Measurements from ENCODE around the gene POLK. TPM values are rescaled to one million over a fixed set of nuclear protein-coding genes. Genes with fewer than 3 reads are reported as not detected.

POLK gene
- total RNA-seq, 2 experiments from 2014 or later = 35.5 to 49.1 TPM

GRCh38 chr5:75622564-75622963 lies 110.9 kb downstream of the POLK start:
- Mint-ChIP-seq H3K27me3 (no peaks in the 10 kb centered on the region), H3K36me3 (ENCODE audit: low read depth) (no peaks in the 10 kb centered on the region), H3K9me3 (ENCODE audit: low read depth) (no peaks in the 10 kb centered on the region), H3K4me3 (no peak overlapping the region), H3K4me1 (no peaks in the 10 kb centered on the region), H3K27ac (no peak overlapping the region)
- CTCF ChIA-PET = no interaction called here
- no peak for ATAC-seq
- no peak for DNase-seq
- intact Hi-C loops (cut with DNase I, micrococcal nuclease) = no loop called here
- POLR2A ChIA-PET = no interaction called here

- POLR2A ChIA-PET = no interaction called here
- intact Hi-C loops (cut with DNase I, micrococcal nuclease) = no loop called here
- H3K4me1 Mint-ChIP-seq = no peaks in the 10 kb centered on the region
- no peaks in the 10 kb centered on the region for H3K36me3 Mint-ChIP-seq (ENCODE audit: low read depth)
- H3K9me3 Mint-ChIP-seq (ENCODE audit: low read depth) = no peaks in the 10 kb centered on the region
- CTCF ChIA-PET = no interaction called here
- DNase-seq (no peak), ATAC-seq (no peak)
- H3K27me3 Mint-ChIP-seq = no peaks in the 10 kb centered on the region
- H3K27ac Mint-ChIP-seq = no peak overlapping the region
- H3K4me3 Mint-ChIP-seq = no peak overlapping the region
Measured at GRCh38 chr5:75623846-75624245, 112.2 kb downstream of the POLK start.

GRCh38 chr5:75626959-75627358 lies 115.3 kb downstream of the POLK start:
- DNase-seq (no peak), ATAC-seq (no peak)
- CTCF ChIA-PET = no interaction called here

GRCh38 chr5:75627801-75628200 lies 116.1 kb downstream of the POLK start:
- ChIA-PET POLR2A (no interaction called here), CTCF (no interaction called here)
- H3K36me3 Mint-ChIP-seq (ENCODE audit: low read depth) = no peaks in the 10 kb centered on the region
- ATAC-seq (no peak), DNase-seq (no peak)
- no peak overlapping the region for H3K4me3 Mint-ChIP-seq
- no peak overlapping the region for H3K27ac Mint-ChIP-seq
- intact Hi-C loops (cut with DNase I, micrococcal nuclease) = no loop called here
- no peaks in the 10 kb centered on the region for H3K9me3 Mint-ChIP-seq (ENCODE audit: low read depth)
- H3K4me1 Mint-ChIP-seq = no peaks in the 10 kb centered on the region
- no peaks in the 10 kb centered on the region for H3K27me3 Mint-ChIP-seq

More at GRCh38 chr5:75626959-75627358, 115.3 kb downstream of the POLK start:
- no peak overlapping the region for H3K4me3 Mint-ChIP-seq
- POLR2A ChIA-PET = no interaction called here
- H3K4me1 Mint-ChIP-seq = no peaks in the 10 kb centered on the region
- intact Hi-C loops (cut with DNase I, micrococcal nuclease) = no loop called here
- H3K36me3 Mint-ChIP-seq (ENCODE audit: low read depth) = no peaks in the 10 kb centered on the region
- H3K27me3 Mint-ChIP-seq = no peaks in the 10 kb centered on the region
- no peak overlapping the region for H3K27ac Mint-ChIP-seq
- no peaks in the 10 kb centered on the region for H3K9me3 Mint-ChIP-seq (ENCODE audit: low read depth)

GRCh38 chr5:75630875-75631274 lies 119.2 kb downstream of the POLK start:
- DNase-seq = no peak
- peaks cover 7% of the 10 kb centered on the region for H3K9me3 Mint-ChIP-seq (ENCODE audit: low read depth)
- no peak overlapping the region for H3K27ac Mint-ChIP-seq
- no peak for ATAC-seq
- intact Hi-C loops (cut with DNase I, micrococcal nuclease) = no loop called here
- ChIA-PET POLR2A (no interaction called here), CTCF (interaction anchor here (1.8 kb wide), 1 partner anchor 10 kb away, joined by 5 read pairs; no protein-coding TSS in a partner anchor)
- peaks cover 2% of the 10 kb centered on the region for H3K4me1 Mint-ChIP-seq
- H3K36me3 Mint-ChIP-seq (ENCODE audit: low read depth) = peaks cover 3% of the 10 kb centered on the region
- H3K27me3 Mint-ChIP-seq = no peaks in the 10 kb centered on the region
- no peak overlapping the region for H3K4me3 Mint-ChIP-seq

- H3K27me3 Mint-ChIP-seq = peaks cover 3% of the 10 kb centered on the region
- DNase-seq (no peak), ATAC-seq (no peak)
- CTCF ChIA-PET = no interaction called here
- H3K9me3 Mint-ChIP-seq (ENCODE audit: low read depth) = peaks cover 7% of the 10 kb centered on the region
- peaks cover 2% of the 10 kb centered on the region for H3K4me1 Mint-ChIP-seq
- POLR2A ChIA-PET = no interaction called here
- intact Hi-C loops (cut with DNase I, micrococcal nuclease) = no loop called here
- no peak overlapping the region for H3K4me3 Mint-ChIP-seq
- H3K36me3 Mint-ChIP-seq (ENCODE audit: low read depth) = peaks cover 3% of the 10 kb centered on the region
- no peak overlapping the region for H3K27ac Mint-ChIP-seq
Measured at GRCh38 chr5:75632321-75632720, 120.6 kb downstream of the POLK start.

GRCh38 chr5:75637949-75638348 lies 126.3 kb downstream of the POLK start:
- ATAC-seq = no peak
- H3K9me3 Mint-ChIP-seq (ENCODE audit: low read depth) = peaks cover 7% of the 10 kb centered on the region
- intact Hi-C loops (cut with DNase I, micrococcal nuclease) = no loop called here
- peaks cover 2% of the 10 kb centered on the region for H3K4me1 Mint-ChIP-seq
- H3K27me3 Mint-ChIP-seq = peaks cover 3% of the 10 kb centered on the region
- no peak overlapping the region for H3K4me3 Mint-ChIP-seq
- no peak overlapping the region for H3K27ac Mint-ChIP-seq
- ChIA-PET CTCF (no interaction called here), POLR2A (no interaction called here)
- DNase-seq = no peak
- peaks cover 3% of the 10 kb centered on the region for H3K36me3 Mint-ChIP-seq (ENCODE audit: low read depth)

- Mint-ChIP-seq H3K27ac (no peak overlapping the region), H3K27me3 (peaks cover 3% of the 10 kb centered on the region), H3K4me3 (no peak overlapping the region), H3K9me3 (ENCODE audit: low read depth) (no peaks in the 10 kb centered on the region), H3K36me3 (ENCODE audit: low read depth) (no peaks in the 10 kb centered on the region), H3K4me1 (no peaks in the 10 kb centered on the region)
- POLR2A ChIA-PET = no interaction called here
- ATAC-seq (no peak), DNase-seq (no peak)
- CTCF ChIA-PET = no interaction called here
- intact Hi-C loops (cut with DNase I, micrococcal nuclease) = no loop called here
Measured at GRCh38 chr5:75639535-75640311, 128.0 kb downstream of the POLK start.

GRCh38 chr5:75640395-75640794 lies 128.7 kb downstream of the POLK start:
- intact Hi-C loops (cut with DNase I, micrococcal nuclease) = no loop called here
- no peak overlapping the region for H3K27ac Mint-ChIP-seq
- ChIA-PET CTCF (no interaction called here), POLR2A (no interaction called here)
- no peaks in the 10 kb centered on the region for H3K9me3 Mint-ChIP-seq (ENCODE audit: low read depth)
- ATAC-seq = no peak
- no peak overlapping the region for H3K4me3 Mint-ChIP-seq
- H3K27me3 Mint-ChIP-seq = peaks cover 3% of the 10 kb centered on the region
- no peaks in the 10 kb centered on the region for H3K36me3 Mint-ChIP-seq (ENCODE audit: low read depth)
- DNase-seq = no peak
- H3K4me1 Mint-ChIP-seq = no peaks in the 10 kb centered on the region

GRCh38 chr5:75640826-75641225 lies 129.1 kb downstream of the POLK start:
- Mint-ChIP-seq H3K4me1 (no peaks in the 10 kb centered on the region), H3K4me3 (no peak overlapping the region), H3K27me3 (peaks cover 3% of the 10 kb centered on the region), H3K9me3 (ENCODE audit: low read depth) (no peaks in the 10 kb centered on the region), H3K36me3 (ENCODE audit: low read depth) (no peaks in the 10 kb centered on the region), H3K27ac (no peak overlapping the region)
- ATAC-seq = no peak
- no peak for DNase-seq
- intact Hi-C loops (cut with DNase I, micrococcal nuclease) = no loop called here
- CTCF ChIA-PET = no interaction called here
- POLR2A ChIA-PET = no interaction called here

- intact Hi-C loops (cut with DNase I, micrococcal nuclease) = no loop called here
- Mint-ChIP-seq H3K9me3 (ENCODE audit: low read depth) (no peaks in the 10 kb centered on the region), H3K4me1 (peaks cover 3% of the 10 kb centered on the region), H3K36me3 (ENCODE audit: low read depth) (no peaks in the 10 kb centered on the region), H3K4me3 (no peak overlapping the region), H3K27ac (no peak overlapping the region), H3K27me3 (no peaks in the 10 kb centered on the region)
- DNase-seq = peak; percentile 18
- ChIA-PET CTCF (no interaction called here), POLR2A (no interaction called here)
- peak; percentile 78 for ATAC-seq
Measured at GRCh38 chr5:75648712-75649111, 137.0 kb downstream of the POLK start.
